SK-N-SH treated with all-trans-retinoic acid at 6 μM for 48 hours (cell line): ENCODE results near the gene BRD9.

Experiments
- ATAC-seq: fragments of 200-7000 bp; cut with Tn5 transposase; 3 replicates; pipeline ENCODE4 v1.9.1; 2020; ENCODE audit warnings: mild to moderate bottlenecking, moderate library complexity
- ARNTL ChIP-seq: fragments of 450-650 bp; formaldehyde crosslinking; IDR thresholded peaks from 2 replicates; pipeline ENCODE4 v1.5.0; 2020; ENCODE audit warnings: low read depth, mild to moderate bottlenecking, moderate library complexity, borderline replicate concordance
- BACH2 ChIP-seq: fragments of 250-450 bp; sonication (Bioruptor Pico); IDR thresholded peaks from 2 replicates; pipeline ENCODE4 v1.9.0; 2021; ENCODE audit warnings: mild to moderate bottlenecking, borderline replicate concordance
- CSDC2 ChIP-seq: fragments of 250-450 bp; sonication (Bioruptor Pico); IDR thresholded peaks from 2 replicates; pipeline ENCODE4 v1.5.0; 2020; ENCODE audit warnings: mild to moderate bottlenecking, moderate library complexity
- ESRRG ChIP-seq: fragments of 250-450 bp; sonication (Bioruptor Pico); IDR thresholded peaks from 2 replicates; pipeline ENCODE4 v1.6.1; 2021; ENCODE audit warnings: mild to moderate bottlenecking
- GLIS3 ChIP-seq: fragments of 250-450 bp; sonication (Bioruptor Pico); IDR thresholded peaks from 2 replicates; pipeline ENCODE4 v1.5.0; 2020; ENCODE audit warnings: mild to moderate bottlenecking, moderate library complexity
- ISL1 ChIP-seq: fragments of 250-450 bp; sonication (Bioruptor Pico); IDR thresholded peaks from 2 replicates; pipeline ENCODE4 v2.1.2; 2022; ENCODE audit warnings: mild to moderate bottlenecking, moderate library complexity
- OSR1 ChIP-seq: fragments of 250-450 bp; sonication (Bioruptor Pico); IDR thresholded peaks from 2 replicates; pipeline ENCODE4 v1.8.0; 2022; ENCODE audit warnings: moderate library complexity, mild to moderate bottlenecking, inconsistent platforms
- PPARA ChIP-seq: fragments of 250-450 bp; sonication (Bioruptor Pico); IDR thresholded peaks from 2 replicates; pipeline ENCODE4 v1.5.0; 2020; ENCODE audit warnings: mild to moderate bottlenecking, borderline replicate concordance
- RARB ChIP-seq: fragments of 250-450 bp; sonication (Bioruptor Pico); IDR thresholded peaks from 2 replicates; pipeline ENCODE4 v1.8.0; 2021; ENCODE audit warnings: mild to moderate bottlenecking, moderate library complexity
- TCF4 ChIP-seq: fragments of 250-450 bp; sonication (Bioruptor Pico); IDR thresholded peaks from 2 replicates; pipeline ENCODE4 v1.8.0; 2021; ENCODE audit warnings: mild to moderate bottlenecking, moderate library complexity, borderline replicate concordance
- TOX ChIP-seq: fragments of 250-450 bp; sonication (Bioruptor Pico); IDR thresholded peaks from 2 replicates; pipeline ENCODE4 v1.8.0; 2021; ENCODE audit warnings: mild to moderate bottlenecking, moderate library complexity, borderline replicate concordance
- ZC3H10 ChIP-seq: fragments of 250-450 bp; sonication (Bioruptor Pico); IDR thresholded peaks from 2 replicates; pipeline ENCODE4 v1.5.1; 2021; ENCODE audit warnings: mild to moderate bottlenecking, moderate library complexity
- ZFP3 ChIP-seq: fragments of 250-450 bp; sonication (Bioruptor Pico); IDR thresholded peaks from 2 replicates; pipeline ENCODE4 v1.5.0; 2020; ENCODE audit warnings: mild to moderate bottlenecking, moderate library complexity
- ZFP30 ChIP-seq: fragments of 450-650 bp; formaldehyde crosslinking; IDR thresholded peaks from 2 replicates; pipeline ENCODE4 v1.5.0; 2022; ENCODE audit warnings: mild to moderate bottlenecking, moderate library complexity
- ZNF565 ChIP-seq: fragments of 450-650 bp; formaldehyde crosslinking; conservative IDR thresholded peaks from 2 replicates; pipeline ENCODE4 v1.5.0; 2020; ENCODE audit warnings: low read depth, mild to moderate bottlenecking, moderate library complexity
- ZNF8 ChIP-seq: fragments of 450-650 bp; formaldehyde crosslinking; IDR thresholded peaks from 2 replicates; pipeline ENCODE4 v1.5.0; 2020; ENCODE audit warnings: mild to moderate bottlenecking, moderate library complexity
- TF ChIP-seq, protein P1 (sequence below): fragments of 250-450 bp; sonication (Bioruptor Pico); IDR thresholded peaks from 2 replicates; pipeline ENCODE4 v1.8.0; 2021; ENCODE audit warnings: low read depth, mild to moderate bottlenecking, moderate library complexity, borderline replicate concordance
- TF ChIP-seq, protein P2 (sequence below): fragments of 250-450 bp; sonication (Bioruptor Pico); IDR thresholded peaks from 2 replicates; pipeline ENCODE4 v1.5.0; 2020; ENCODE audit warnings: mild to moderate bottlenecking, moderate library complexity
- TF ChIP-seq, protein P3 (sequence below): fragments of 250-450 bp; sonication (Bioruptor Pico); IDR thresholded peaks from 2 replicates; pipeline ENCODE4 v1.5.1; 2021; ENCODE audit warnings: mild to moderate bottlenecking, moderate library complexity
- TF ChIP-seq, protein P4 (sequence below): fragments of 250-450 bp; sonication (Bioruptor Pico); IDR thresholded peaks from 2 replicates; pipeline ENCODE4 v1.8.0; 2020; ENCODE audit warnings: mild to moderate bottlenecking, moderate library complexity, borderline replicate concordance

The BRD9 gene

DNA sequence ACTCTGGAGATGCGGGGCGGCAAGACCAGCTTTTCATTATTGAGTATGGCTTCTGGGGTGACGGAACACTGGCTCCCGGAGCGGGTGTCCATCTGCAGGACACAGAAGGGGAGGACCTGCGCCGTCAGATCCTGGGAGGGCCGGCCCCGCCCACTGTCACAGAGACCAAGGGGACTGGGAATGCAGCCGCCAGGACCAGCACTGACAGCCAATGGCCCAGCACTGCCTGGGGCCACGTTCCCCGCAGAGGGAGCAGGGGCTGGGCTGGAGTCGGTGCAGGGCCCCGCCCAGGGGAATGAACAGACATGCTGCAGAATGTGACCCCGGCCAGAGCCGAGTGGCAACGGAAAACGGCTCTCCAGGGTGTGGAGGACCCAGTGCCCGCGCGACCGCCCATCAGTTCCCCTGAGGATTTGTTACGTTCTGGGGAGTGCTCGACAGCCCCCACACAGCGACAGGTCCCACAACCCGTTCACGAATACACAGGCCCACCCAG lies 42.0 kb downstream of the BRD9 start, which contains the start of gene ZDHHC11:
ZDHHC11 (minus strand) TSS at position 476 of the 496 bp plus-strand sequence; CDS start at position 92, 384 bp downstream.
- ATAC-seq = peak; percentile 57
- TF ChIP-seq CSDC2 (CRISPR knock-in tag) = no peak
- no peak for TF ChIP-seq ZFP3
- no peak for TF ChIP-seq ZNF8 (CRISPR knock-in tag)
- no peak for TF ChIP-seq RARB (CRISPR knock-in tag)
- TF ChIP-seq, protein P1, sequence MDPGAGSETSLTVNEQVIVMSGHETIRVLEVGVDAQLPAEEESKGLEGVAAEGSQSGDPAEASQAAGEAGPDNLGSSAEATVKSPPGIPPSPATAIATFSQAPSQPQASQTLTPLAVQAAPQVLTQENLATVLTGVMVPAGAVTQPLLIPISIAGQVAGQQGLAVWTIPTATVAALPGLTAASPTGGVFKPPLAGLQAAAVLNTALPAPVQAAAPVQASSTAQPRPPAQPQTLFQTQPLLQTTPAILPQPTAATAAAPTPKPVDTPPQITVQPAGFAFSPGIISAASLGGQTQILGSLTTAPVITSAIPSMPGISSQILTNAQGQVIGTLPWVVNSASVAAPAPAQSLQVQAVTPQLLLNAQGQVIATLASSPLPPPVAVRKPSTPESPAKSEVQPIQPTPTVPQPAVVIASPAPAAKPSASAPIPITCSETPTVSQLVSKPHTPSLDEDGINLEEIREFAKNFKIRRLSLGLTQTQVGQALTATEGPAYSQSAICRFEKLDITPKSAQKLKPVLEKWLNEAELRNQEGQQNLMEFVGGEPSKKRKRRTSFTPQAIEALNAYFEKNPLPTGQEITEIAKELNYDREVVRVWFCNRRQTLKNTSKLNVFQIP (CRISPR knock-in tag) = no peak
- TF ChIP-seq, protein P2, sequence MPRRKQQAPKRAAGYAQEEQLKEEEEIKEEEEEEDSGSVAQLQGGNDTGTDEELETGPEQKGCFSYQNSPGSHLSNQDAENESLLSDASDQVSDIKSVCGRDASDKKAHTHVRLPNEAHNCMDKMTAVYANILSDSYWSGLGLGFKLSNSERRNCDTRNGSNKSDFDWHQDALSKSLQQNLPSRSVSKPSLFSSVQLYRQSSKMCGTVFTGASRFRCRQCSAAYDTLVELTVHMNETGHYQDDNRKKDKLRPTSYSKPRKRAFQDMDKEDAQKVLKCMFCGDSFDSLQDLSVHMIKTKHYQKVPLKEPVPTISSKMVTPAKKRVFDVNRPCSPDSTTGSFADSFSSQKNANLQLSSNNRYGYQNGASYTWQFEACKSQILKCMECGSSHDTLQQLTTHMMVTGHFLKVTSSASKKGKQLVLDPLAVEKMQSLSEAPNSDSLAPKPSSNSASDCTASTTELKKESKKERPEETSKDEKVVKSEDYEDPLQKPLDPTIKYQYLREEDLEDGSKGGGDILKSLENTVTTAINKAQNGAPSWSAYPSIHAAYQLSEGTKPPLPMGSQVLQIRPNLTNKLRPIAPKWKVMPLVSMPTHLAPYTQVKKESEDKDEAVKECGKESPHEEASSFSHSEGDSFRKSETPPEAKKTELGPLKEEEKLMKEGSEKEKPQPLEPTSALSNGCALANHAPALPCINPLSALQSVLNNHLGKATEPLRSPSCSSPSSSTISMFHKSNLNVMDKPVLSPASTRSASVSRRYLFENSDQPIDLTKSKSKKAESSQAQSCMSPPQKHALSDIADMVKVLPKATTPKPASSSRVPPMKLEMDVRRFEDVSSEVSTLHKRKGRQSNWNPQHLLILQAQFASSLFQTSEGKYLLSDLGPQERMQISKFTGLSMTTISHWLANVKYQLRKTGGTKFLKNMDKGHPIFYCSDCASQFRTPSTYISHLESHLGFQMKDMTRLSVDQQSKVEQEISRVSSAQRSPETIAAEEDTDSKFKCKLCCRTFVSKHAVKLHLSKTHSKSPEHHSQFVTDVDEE (CRISPR knock-in tag) = no peak
- TF ChIP-seq, protein P3, sequence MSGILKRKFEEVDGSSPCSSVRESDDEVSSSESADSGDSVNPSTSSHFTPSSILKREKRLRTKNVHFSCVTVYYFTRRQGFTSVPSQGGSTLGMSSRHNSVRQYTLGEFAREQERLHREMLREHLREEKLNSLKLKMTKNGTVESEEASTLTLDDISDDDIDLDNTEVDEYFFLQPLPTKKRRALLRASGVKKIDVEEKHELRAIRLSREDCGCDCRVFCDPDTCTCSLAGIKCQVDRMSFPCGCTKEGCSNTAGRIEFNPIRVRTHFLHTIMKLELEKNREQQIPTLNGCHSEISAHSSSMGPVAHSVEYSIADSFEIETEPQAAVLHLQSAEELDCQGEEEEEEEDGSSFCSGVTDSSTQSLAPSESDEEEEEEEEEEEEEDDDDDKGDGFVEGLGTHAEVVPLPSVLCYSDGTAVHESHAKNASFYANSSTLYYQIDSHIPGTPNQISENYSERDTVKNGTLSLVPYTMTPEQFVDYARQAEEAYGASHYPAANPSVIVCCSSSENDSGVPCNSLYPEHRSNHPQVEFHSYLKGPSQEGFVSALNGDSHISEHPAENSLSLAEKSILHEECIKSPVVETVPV (CRISPR knock-in tag) = no peak
- no peak for TF ChIP-seq GLIS3 (CRISPR knock-in tag)
- no peak for TF ChIP-seq TOX
- no peak for TF ChIP-seq TCF4 (CRISPR knock-in tag)
- no peak for TF ChIP-seq ZNF565 (CRISPR knock-in tag)
- no peak for TF ChIP-seq PPARA (CRISPR knock-in tag)
- TF ChIP-seq ISL1 (CRISPR knock-in tag) = no peak
- TF ChIP-seq, protein P4, sequence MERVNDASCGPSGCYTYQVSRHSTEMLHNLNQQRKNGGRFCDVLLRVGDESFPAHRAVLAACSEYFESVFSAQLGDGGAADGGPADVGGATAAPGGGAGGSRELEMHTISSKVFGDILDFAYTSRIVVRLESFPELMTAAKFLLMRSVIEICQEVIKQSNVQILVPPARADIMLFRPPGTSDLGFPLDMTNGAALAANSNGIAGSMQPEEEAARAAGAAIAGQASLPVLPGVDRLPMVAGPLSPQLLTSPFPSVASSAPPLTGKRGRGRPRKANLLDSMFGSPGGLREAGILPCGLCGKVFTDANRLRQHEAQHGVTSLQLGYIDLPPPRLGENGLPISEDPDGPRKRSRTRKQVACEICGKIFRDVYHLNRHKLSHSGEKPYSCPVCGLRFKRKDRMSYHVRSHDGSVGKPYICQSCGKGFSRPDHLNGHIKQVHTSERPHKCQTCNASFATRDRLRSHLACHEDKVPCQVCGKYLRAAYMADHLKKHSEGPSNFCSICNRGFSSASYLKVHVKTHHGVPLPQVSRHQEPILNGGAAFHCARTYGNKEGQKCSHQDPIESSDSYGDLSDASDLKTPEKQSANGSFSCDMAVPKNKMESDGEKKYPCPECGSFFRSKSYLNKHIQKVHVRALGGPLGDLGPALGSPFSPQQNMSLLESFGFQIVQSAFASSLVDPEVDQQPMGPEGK (CRISPR knock-in tag) = no peak

DNA sequence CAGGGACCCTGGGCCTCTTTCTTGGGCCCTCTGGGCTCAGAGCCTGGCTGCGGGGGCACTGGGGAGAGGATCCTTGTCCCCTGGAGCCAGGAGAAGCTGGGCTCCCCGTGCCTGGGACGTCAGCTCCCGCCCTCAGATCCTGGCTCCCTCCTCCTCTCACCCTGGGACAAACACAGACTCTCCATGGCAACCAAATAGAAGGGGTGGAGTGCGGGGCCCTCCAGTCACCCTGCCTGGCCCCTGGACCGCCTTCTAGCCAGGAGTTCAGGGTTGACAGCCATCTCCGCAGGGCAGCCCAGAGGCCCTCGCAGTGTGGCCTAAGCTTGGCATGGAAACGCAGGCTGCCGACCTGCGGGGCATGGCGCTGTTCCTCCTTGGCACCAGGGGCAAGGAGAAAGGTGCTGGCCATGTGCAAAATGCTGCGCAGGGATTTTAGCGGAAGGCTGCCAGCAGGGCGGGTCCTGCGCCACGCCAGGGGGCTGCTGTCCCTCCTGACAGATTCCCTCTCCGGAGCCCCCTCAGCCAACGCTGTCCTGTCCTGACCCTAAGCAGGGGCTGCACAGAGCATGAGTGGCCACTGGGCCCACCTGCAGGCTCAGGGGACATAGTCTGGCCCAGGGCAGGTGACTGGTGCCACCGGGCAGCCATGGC lies 42.8 kb downstream of the BRD9 start:
- TF ChIP-seq CSDC2 (CRISPR knock-in tag) (no peak), ZNF8 (CRISPR knock-in tag) (no peak), ZFP30 (CRISPR knock-in tag) (no peak), ZC3H10 (CRISPR knock-in tag) (no peak), ZNF565 (CRISPR knock-in tag) (no peak), RARB (CRISPR knock-in tag) (no peak), ZFP3 (no peak), OSR1 (CRISPR knock-in tag) (no peak), BACH2 (no peak), PPARA (CRISPR knock-in tag) (no peak), TOX (no peak), ESRRG (CRISPR knock-in tag) (no peak), TCF4 (CRISPR knock-in tag) (no peak), ARNTL (CRISPR knock-in tag) (no peak)
- TF ChIP-seq, protein P1 (CRISPR knock-in tag) = no peak
- TF ChIP-seq, protein P2 (CRISPR knock-in tag) = no peak
- TF ChIP-seq, protein P3 (CRISPR knock-in tag) = no peak
- TF ChIP-seq, protein P4 (CRISPR knock-in tag) = no peak
- no peak for ATAC-seq
